Ishikawa (cell line): ENCODE measurements around the gene ZNF423.

ENCODE experiments used
- CEBPB ChIP-seq: IDR thresholded peaks from 2 replicates; pipeline ENCODE4 v1.6.1; 2012
- CREB1 ChIP-seq: IDR thresholded peaks from 2 replicates; pipeline ENCODE4 v1.6.1; 2012; ENCODE audit warnings: low read depth
- EGR1 ChIP-seq: IDR thresholded peaks from 2 replicates; pipeline ENCODE4 v1.6.1; 2012
- EP300 ChIP-seq: IDR thresholded peaks from 2 replicates; pipeline ENCODE4 v1.6.1; 2012; ENCODE audit warnings: borderline replicate concordance
- FOXM1 ChIP-seq: IDR thresholded peaks from 2 replicates; pipeline ENCODE4 v1.6.1; 2012; ENCODE audit warnings: low read depth, borderline replicate concordance
- MAX ChIP-seq: IDR thresholded peaks from 2 replicates; pipeline ENCODE4 v1.6.1; 2012
- NFIC ChIP-seq: IDR thresholded peaks from 2 replicates; pipeline ENCODE4 v1.6.1; 2012
- RAD21 ChIP-seq: IDR thresholded peaks from 2 replicates; pipeline ENCODE4 v1.6.1; 2012; ENCODE audit warnings: low read depth
- REST ChIP-seq: IDR thresholded peaks from 2 replicates; pipeline ENCODE4 v1.6.1; 2012; ENCODE audit warnings: low read depth, mild to moderate bottlenecking
- TAF1 ChIP-seq: IDR thresholded peaks from 2 replicates; pipeline ENCODE4 v1.6.1; 2012; ENCODE audit warnings: low read depth, mild to moderate bottlenecking
- TCF12 ChIP-seq: IDR thresholded peaks from 2 replicates; pipeline ENCODE4 v1.6.1; 2012; ENCODE audit warnings: low read depth
- TEAD4 ChIP-seq: IDR thresholded peaks from 2 replicates; pipeline ENCODE4 v1.6.1; 2012
- USF1 ChIP-seq: IDR thresholded peaks from 2 replicates; pipeline ENCODE4 v1.6.1; 2012
- YY1 ChIP-seq: IDR thresholded peaks from 2 replicates; pipeline ENCODE4 v1.6.1; 2012; ENCODE audit warnings: low read depth
- ZBTB7A ChIP-seq: IDR thresholded peaks from 2 replicates; pipeline ENCODE4 v1.6.1; 2012; ENCODE audit warnings: low read depth

The ZNF423 gene

GRCh38 chr16:49838441-49839016 is 17.4 kb downstream of the ZNF423 start:
- TF ChIP-seq EP300: no peak
- no peak for TF ChIP-seq EGR1
- no peak for TF ChIP-seq FOXM1
- no peak for TF ChIP-seq CREB1
- TF ChIP-seq TEAD4: no peak
- no peak for TF ChIP-seq RAD21
- TF ChIP-seq TCF12: no peak
- no peak for TF ChIP-seq USF1
- no peak for TF ChIP-seq TAF1
- TF ChIP-seq NFIC: no peak
- TF ChIP-seq ZBTB7A: no peak
- TF ChIP-seq YY1: no peak
- TF ChIP-seq CEBPB: no peak

GRCh38 chr16:49837688-49838410 is 18.1 kb downstream of the ZNF423 start:
- TF ChIP-seq TEAD4 (no peak), MAX (no peak), REST (no peak), CREB1 (no peak), EP300 (no peak), USF1 (no peak), TAF1 (no peak), NFIC (no peak), RAD21 (no peak), EGR1 (no peak), CEBPB (no peak), ZBTB7A (no peak), FOXM1 (no peak), TCF12 (no peak), YY1 (no peak)

GRCh38 chr16:49836668-49837067 is 19.2 kb downstream of the ZNF423 start:
- no peak for TF ChIP-seq TCF12
- TF ChIP-seq EP300: no peak
- TF ChIP-seq MAX: no peak
- TF ChIP-seq CEBPB: no peak

GRCh38 chr16:49836218-49836617 is 19.7 kb downstream of the ZNF423 start:
- no peak for TF ChIP-seq MAX
- TF ChIP-seq ZBTB7A: no peak
- no peak for TF ChIP-seq TCF12
- TF ChIP-seq NFIC: no peak
- TF ChIP-seq USF1: no peak
- TF ChIP-seq RAD21: no peak
- no peak for TF ChIP-seq TAF1
- no peak for TF ChIP-seq FOXM1
- no peak for TF ChIP-seq YY1
- TF ChIP-seq EP300: no peak

GRCh38 chr16:49835161-49835777 is 20.6 kb downstream of the ZNF423 start:
- TF ChIP-seq MAX (no peak), USF1 (no peak), TAF1 (no peak), REST (no peak), YY1 (no peak), ZBTB7A (no peak), CEBPB (no peak), TEAD4 (no peak), NFIC (no peak), EGR1 (no peak), RAD21 (no peak), CREB1 (no peak), TCF12 (no peak), FOXM1 (no peak), EP300 (no peak)
